IMR-90 (cell line): Measurements from ENCODE around the gene ST3GAL3.

ENCODE experiments used
- MXI1 ChIP-seq: IDR thresholded peaks from 2 replicates; pipeline ENCODE4 v1.6.1; 2012; ENCODE audit warnings: low read depth, mild to moderate bottlenecking, low read length, moderate library complexity, borderline replicate concordance
- RAD21 ChIP-seq: IDR thresholded peaks from 2 replicates; pipeline ENCODE4 v1.6.1; 2012; ENCODE audit warnings: low read length, improper control_type of control experiment
- RCOR1 ChIP-seq: IDR thresholded peaks from 2 replicates; pipeline ENCODE4 v1.6.1; 2012; ENCODE audit warnings: mild to moderate bottlenecking, low read length, improper control_type of control experiment; ENCODE audit not compliant: insufficient replicate concordance
- RFX5 ChIP-seq: IDR thresholded peaks from 2 replicates; pipeline ENCODE4 v1.8.0; 2012; ENCODE audit warnings: low read depth, mild to moderate bottlenecking, low read length, moderate library complexity
- SMC3 ChIP-seq: fragments of 150-350 bp; IDR thresholded peaks from 2 replicates; pipeline ENCODE4 v1.6.1; 2016; ENCODE audit warnings: low read depth, mild to moderate bottlenecking, antibody characterized with exemption, low read length, moderate library complexity
- TF ChIP-seq, protein P1 (sequence below): conservative IDR thresholded peaks from 2 replicates; pipeline ENCODE4 v1.5.1; 2012; ENCODE audit warnings: mild to moderate bottlenecking, low read depth, low read length, improper control_type of control experiment

DNA sequence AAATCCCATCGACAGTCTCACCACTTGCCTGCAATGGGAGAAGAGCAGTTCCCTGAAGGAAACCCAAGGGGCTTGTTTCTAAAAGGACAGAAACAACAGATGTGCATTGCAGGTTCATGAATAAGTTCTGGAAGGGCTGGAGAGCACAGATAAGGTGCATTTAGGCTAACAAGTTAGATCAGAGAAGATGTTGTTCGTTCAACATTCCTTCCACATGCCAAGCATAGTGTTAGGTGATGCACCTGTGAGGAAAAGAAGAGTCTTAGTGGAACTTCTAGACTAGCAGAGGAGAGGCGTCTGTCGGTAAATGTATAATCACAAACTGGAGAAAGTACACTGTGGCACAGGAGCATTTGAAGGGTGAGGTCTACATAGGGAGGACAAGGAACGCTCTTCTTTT lies 98.0 kb downstream of the ST3GAL3 start:
- TF ChIP-seq, protein P1, sequence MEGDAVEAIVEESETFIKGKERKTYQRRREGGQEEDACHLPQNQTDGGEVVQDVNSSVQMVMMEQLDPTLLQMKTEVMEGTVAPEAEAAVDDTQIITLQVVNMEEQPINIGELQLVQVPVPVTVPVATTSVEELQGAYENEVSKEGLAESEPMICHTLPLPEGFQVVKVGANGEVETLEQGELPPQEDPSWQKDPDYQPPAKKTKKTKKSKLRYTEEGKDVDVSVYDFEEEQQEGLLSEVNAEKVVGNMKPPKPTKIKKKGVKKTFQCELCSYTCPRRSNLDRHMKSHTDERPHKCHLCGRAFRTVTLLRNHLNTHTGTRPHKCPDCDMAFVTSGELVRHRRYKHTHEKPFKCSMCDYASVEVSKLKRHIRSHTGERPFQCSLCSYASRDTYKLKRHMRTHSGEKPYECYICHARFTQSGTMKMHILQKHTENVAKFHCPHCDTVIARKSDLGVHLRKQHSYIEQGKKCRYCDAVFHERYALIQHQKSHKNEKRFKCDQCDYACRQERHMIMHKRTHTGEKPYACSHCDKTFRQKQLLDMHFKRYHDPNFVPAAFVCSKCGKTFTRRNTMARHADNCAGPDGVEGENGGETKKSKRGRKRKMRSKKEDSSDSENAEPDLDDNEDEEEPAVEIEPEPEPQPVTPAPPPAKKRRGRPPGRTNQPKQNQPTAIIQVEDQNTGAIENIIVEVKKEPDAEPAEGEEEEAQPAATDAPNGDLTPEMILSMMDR: no peak
- no peak for TF ChIP-seq MXI1
- no peak for TF ChIP-seq RAD21
- no peak for TF ChIP-seq RFX5
- TF ChIP-seq SMC3: no peak
- TF ChIP-seq RCOR1: no peak
